ENCODE results near the gene LRRC40.

DNA sequence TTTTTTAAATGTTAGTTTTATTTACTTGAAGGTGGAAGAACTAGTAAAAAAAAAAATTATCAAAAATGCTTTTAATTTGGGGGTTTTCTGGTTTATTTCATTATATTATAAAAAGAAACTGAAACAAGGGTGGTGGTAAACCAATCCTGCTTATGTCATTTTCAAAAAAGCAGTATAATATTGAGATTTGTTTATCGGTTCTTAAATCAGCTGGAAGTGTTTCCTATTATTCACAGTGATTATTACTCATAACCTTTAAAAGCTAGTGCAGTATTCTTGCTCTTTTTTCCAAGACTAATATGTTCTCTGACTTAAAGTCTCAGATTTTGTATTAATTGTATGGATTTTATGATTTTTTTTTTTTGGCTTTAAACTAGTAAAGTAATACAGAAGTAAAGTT is 5.4 kb upstream of the LRRC40 start:
- TF ChIP-seq POLR2A (IDR thresholded peaks at IDR 0.05; ENCODE audit: borderline replicate concordance, extremely low read depth, insufficient read depth, insufficient read length) (no peak), EZH2 (IDR thresholded peaks at IDR 0.05) (no peak), RAD21 (IDR thresholded peaks at IDR 0.05; ENCODE audit: low read depth) (no peak), POLR2AphosphoS5 (IDR thresholded peaks at IDR 0.05; ENCODE audit: low read depth, low read length) (no peak), TCF7L2 (IDR thresholded peaks at IDR 0.05; ENCODE audit: borderline replicate concordance, extremely low read depth, insufficient read depth, insufficient read length) (no peak), CEBPB (IDR thresholded peaks at IDR 0.05; ENCODE audit: low read depth) (no peak), SP1 (IDR thresholded peaks at IDR 0.05; ENCODE audit: low read depth) (no peak), EGR1 (IDR thresholded peaks at IDR 0.05; ENCODE audit: low read depth) (no peak), FOSL1 (IDR thresholded peaks at IDR 0.05; ENCODE audit: low read depth) (no peak)
- TF ChIP-seq, protein P1, sequence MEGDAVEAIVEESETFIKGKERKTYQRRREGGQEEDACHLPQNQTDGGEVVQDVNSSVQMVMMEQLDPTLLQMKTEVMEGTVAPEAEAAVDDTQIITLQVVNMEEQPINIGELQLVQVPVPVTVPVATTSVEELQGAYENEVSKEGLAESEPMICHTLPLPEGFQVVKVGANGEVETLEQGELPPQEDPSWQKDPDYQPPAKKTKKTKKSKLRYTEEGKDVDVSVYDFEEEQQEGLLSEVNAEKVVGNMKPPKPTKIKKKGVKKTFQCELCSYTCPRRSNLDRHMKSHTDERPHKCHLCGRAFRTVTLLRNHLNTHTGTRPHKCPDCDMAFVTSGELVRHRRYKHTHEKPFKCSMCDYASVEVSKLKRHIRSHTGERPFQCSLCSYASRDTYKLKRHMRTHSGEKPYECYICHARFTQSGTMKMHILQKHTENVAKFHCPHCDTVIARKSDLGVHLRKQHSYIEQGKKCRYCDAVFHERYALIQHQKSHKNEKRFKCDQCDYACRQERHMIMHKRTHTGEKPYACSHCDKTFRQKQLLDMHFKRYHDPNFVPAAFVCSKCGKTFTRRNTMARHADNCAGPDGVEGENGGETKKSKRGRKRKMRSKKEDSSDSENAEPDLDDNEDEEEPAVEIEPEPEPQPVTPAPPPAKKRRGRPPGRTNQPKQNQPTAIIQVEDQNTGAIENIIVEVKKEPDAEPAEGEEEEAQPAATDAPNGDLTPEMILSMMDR (IDR thresholded peaks at IDR 0.05 in 2 of 3, conservative IDR thresholded peaks at IDR 0.05 in 1 of 3; ENCODE audit: borderline replicate concordance in 1 of 3, insufficient read depth in 1 of 3, low read depth in 2 of 3, low read length in 2 of 3), result no peak
- TF ChIP-seq, protein P2, sequence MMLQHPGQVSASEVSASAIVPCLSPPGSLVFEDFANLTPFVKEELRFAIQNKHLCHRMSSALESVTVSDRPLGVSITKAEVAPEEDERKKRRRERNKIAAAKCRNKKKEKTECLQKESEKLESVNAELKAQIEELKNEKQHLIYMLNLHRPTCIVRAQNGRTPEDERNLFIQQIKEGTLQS (IDR thresholded peaks at IDR 0.05), result no peak
- TF ChIP-seq, protein P3, sequence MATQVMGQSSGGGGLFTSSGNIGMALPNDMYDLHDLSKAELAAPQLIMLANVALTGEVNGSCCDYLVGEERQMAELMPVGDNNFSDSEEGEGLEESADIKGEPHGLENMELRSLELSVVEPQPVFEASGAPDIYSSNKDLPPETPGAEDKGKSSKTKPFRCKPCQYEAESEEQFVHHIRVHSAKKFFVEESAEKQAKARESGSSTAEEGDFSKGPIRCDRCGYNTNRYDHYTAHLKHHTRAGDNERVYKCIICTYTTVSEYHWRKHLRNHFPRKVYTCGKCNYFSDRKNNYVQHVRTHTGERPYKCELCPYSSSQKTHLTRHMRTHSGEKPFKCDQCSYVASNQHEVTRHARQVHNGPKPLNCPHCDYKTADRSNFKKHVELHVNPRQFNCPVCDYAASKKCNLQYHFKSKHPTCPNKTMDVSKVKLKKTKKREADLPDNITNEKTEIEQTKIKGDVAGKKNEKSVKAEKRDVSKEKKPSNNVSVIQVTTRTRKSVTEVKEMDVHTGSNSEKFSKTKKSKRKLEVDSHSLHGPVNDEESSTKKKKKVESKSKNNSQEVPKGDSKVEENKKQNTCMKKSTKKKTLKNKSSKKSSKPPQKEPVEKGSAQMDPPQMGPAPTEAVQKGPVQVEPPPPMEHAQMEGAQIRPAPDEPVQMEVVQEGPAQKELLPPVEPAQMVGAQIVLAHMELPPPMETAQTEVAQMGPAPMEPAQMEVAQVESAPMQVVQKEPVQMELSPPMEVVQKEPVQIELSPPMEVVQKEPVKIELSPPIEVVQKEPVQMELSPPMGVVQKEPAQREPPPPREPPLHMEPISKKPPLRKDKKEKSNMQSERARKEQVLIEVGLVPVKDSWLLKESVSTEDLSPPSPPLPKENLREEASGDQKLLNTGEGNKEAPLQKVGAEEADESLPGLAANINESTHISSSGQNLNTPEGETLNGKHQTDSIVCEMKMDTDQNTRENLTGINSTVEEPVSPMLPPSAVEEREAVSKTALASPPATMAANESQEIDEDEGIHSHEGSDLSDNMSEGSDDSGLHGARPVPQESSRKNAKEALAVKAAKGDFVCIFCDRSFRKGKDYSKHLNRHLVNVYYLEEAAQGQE (IDR thresholded peaks at IDR 0.05; ENCODE audit: low read depth), result no peak
